HG03135 (cell line): ENCODE results near the gene GNA12.

Experiments
- ATAC-seq: cut with Tn5 transposase; IDR thresholded peaks from one replicate; pipeline ENCODE4 v1.9.1; 2021; ENCODE audit warnings: mild to moderate bottlenecking, moderate library complexity; ENCODE audit not compliant: unreplicated experiment

GNA12 gene

GRCh38 chr7:2786607-2787116 lies 57.4 kb downstream of the GNA12 start:
- ATAC-seq = no peak

DNA sequence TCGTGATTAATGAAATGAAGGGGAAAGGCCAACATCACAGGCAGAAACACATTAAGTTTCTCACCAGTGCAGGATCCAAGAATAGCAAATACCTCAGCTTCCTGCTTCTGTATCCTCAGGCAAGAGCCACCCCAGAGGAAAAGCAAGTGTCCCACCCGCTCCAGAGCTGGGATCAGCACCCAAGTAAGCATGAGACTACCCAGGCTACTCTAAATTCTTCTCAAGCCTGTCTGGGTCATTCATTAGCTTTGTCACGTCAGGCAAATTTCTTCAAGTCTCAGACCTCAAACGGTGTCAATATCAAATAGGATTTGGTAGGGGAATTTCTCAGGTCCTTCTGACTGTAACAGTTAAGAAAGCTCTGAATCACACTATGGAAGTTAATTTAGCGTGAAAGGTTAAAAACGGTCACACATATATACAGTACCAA lies 59.0 kb downstream of the GNA12 start:
- peak; percentile 70 for ATAC-seq

- no peak for ATAC-seq
Measured at GRCh38 chr7:2782565-2782964, 61.5 kb downstream of the GNA12 start.

DNA sequence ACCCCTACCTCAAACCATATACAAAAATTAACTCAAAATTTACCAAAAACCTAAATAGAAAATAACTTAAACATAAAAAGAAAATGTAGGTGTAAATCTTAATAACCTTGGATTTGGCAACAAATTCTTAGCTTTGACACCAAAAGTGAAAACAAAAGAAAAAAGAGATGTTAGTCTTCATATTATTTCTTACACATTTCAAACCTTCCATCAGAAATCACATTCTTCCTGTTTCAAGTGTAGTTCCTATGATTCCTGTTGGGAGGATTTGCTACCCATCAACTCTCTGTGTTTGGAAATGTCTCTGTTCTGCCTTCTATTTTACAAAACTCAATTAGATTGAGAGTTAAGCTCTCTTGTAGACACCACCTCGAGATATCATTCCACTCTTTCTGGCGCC lies 62.0 kb downstream of the GNA12 start:
- ATAC-seq = no peak

DNA sequence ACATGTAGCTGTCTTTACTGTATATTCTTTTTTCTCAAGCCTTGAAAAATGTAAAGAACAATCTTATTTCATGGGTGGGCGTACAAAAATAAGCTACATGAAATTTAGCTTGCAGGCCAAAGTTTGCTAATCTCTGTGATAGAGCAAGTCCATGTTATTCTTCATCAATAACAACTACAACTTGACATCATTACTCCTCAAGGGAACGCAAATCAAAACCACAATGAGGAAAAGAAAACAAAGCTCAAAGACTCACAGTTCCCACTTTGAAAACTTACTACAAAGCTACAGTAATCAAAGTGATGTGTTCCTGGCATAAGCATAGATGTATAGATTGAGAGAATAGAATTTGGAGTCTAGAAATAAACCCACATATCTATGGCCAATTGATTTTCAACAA lies 62.5 kb downstream of the GNA12 start:
- no peak for ATAC-seq

- ATAC-seq = no peak
Measured at GRCh38 chr7:2779051-2779450, 65.1 kb downstream of the GNA12 start.

- ATAC-seq = no peak
Measured at GRCh38 chr7:2777898-2778535, 66.1 kb downstream of the GNA12 start.

GRCh38 chr7:2776401-2776800 lies 67.7 kb downstream of the GNA12 start:
- ATAC-seq = no peak

GRCh38 chr7:2775785-2776184 lies 68.3 kb downstream of the GNA12 start:
- ATAC-seq = no peak

DNA sequence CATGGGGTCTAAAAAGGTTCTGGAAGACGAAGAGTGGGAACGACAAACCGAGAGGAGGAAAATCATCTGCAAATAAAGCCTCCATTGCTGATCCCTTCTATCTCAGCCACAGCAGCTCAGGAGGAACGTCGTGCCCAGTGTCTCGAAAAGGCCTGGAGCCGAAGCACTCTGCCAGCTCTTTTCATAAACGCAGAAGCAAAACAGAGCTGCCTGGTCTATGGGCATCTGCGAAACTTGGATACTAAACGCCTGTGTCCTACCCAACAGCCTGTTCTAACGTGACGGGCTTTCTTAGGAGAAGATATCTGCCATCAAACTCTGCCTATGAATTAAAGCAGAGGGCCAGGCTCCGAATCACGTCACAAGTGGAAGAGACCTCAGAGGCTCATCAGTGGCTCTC lies 68.7 kb downstream of the GNA12 start:
- ATAC-seq = no peak

DNA sequence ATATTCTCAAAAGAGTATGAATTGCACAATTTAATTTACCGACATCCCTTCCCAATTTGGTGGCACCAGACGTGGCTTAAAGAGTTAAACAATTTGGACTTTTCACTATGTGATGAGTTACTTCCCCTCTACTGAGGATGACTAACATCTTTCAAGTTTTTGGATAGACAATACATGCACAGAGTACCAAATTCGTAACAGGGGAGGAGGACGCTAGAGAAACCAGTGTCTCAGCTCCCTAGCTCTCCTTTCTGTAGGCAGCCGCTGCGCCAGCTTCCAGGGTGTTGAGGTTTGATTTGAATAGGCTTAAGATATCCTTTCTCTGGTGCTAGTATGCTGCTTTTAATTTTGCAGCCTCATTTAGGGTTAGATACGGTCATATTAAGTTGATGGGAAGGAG lies 69.2 kb downstream of the GNA12 start:
- ATAC-seq = no peak

- no peak for ATAC-seq
Measured at GRCh38 chr7:2774280-2774679, 69.8 kb downstream of the GNA12 start.

- ATAC-seq = no peak
Measured at GRCh38 chr7:2773608-2774007, 70.5 kb downstream of the GNA12 start.

DNA sequence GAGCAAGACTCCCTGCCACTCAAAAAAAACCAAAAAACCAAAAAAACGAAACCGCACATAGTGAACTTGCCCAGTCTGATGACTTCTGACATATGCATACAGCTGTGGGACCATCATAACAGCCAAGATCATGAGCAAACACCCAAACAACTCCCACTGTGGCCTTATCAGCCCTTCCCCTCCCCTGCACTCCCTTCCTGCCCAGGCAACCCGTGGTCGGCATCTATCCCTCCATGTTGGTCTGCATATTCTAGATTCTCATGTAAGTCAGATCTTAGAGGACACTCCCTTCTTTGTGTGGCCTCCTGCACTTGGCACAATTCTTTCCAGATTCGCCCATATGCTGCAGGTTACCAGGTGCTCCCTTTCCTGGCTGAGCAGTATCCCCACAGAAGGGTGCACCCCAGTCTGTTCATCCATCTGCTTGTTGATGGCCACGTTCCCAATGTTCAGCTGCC lies 72.8 kb downstream of the GNA12 start:
- no peak for ATAC-seq

- ATAC-seq = no peak
Measured at GRCh38 chr7:2764621-2765020, 79.5 kb downstream of the GNA12 start.

DNA sequence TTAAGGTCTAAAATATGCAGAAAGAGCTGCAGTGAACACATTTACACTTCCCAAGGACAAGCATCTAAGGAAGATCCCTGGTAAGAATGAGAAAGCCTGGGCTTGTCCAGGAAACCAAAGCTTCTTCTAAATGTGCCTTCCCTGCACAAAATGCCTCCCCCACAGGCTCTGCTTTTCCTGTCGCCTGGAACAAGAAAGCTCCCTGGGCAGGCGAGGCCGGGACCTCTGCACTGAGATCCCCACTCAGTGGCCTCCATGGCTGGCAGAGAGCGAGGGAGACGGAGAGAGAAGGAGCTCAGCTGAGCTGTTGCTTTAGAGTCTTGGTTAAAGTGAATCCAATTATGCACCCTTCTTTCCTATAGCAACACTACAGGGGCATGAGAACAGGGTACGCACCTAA lies 80.5 kb downstream of the GNA12 start:
- ATAC-seq = no peak

DNA sequence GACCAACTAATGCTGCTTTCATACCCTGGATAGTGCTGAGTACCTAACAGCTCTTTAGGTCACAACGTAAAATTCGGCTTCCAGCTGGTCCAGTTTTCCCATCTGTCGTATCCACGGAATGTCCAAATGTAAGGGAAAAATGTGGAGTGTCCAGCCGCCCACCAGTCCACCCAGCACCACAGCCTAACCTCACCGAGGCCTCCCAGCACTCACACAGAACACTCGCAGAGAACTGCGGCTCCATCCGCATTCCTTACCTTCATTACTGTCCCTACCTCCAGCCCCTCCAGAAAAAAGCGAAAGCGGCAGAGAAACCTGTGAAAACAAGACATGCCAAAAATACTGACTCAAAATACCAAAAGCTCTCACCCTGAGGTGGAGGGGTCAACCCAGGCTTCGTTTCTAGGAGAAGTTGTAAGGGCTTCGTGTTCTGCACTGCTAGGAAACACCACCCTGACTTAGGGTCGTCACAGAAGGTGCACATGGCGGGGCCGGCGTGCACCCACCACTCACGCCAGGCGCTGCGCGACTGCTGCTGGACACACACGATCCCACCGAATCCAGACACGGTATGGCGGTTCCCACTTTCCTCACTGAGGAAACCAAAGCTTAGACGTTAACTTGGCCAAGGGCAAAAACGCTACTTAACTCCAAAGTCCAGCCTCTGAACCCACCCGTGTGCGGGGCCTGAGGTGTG lies 82.2 kb downstream of the GNA12 start:
- no peak for ATAC-seq

DNA sequence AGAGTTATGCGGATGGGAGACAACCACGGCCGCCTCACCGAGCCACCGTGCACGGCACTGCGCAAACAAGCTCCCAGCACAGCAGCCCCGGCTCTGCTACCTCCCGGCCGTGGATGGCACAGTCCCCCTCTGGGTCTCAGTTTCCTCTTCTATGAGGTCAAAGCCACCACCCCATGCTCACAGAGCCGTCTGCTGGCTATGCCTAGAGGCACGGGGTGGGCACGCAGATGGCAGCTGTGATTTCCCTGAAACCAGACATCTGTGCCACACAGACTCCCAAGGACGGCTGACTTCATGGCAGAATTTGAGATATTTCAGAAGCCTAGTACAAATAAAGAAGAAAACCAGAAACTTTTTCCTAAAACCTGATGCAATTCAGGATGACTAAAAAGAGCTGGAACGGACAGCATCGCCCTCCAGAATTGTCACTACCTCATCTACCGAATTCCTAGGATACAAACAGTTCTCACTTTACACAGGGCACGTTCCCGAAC lies 82.9 kb downstream of the GNA12 start:
- no peak for ATAC-seq

DNA sequence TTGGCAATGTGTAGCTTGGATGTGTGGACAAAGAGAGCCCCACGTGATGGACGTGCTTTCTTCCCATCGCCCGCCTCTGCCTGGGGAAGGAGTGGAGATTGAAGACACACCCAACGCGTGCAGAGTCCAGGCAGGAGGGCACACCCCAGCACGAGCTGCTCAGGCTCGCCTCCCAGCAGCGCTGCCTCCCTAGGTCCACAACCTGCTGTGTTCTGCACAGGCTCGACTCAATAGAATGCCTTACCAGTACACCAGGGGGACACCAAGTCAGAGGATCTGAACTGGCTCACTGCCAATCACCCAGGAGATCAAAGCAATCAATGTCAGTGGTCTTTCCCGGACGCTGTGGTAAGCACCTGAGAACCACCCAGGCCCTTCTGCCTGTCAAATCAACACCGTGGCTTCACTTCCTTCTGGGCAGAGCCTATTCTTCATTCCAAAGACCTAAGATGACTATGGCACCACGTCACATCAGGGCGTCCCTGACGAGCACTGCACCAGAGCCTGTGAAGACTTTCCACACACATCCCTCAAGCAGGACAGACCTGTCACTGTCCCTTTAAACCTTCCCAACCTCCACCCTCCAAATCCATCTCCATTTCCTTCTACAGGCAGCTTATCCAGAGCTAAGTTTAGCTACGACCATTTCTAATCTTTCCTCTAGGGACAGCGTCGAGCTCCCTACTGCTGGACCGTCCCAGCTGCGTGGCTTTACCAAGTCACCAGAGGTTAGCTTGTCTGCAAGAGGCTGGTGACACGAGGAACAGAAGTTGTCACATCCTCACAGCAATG lies 83.8 kb downstream of the GNA12 start:
- ATAC-seq = no peak

DNA sequence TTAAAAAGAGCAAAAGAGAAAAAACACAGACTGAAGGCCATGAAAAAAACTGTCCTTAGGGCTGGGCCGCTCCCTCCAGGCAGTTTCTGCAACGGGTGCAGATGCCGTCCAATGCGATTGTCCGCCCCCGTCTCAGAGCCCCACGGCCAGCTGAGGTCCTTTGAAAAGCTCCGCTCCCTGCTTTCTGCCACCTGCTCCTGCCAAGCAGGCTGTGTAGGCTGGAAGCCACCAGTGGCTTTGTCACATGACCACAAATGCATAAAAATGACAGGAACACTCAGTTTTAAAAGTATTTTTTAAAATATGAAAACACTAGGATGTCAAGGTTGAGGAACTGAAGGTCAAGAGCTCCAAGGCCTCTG lies 84.4 kb downstream of the GNA12 start:
- ATAC-seq = no peak
